GM21528 (cell line): ENCODE data around the gene PNMA3.
"Not testable (repeated sequence)": the region's sequence is repeated elsewhere in the genome, so short reads cannot be mapped to it uniquely, and the experiment has no call there.

Experiments
- ATAC-seq: cut with Tn5 transposase; IDR thresholded peaks from one replicate; pipeline ENCODE4 v1.9.1; 2021; ENCODE audit warnings: mild to moderate bottlenecking, moderate library complexity; ENCODE audit not compliant: unreplicated experiment, low FRiP score

Gene PNMA3

GRCh38 chrX:153055871-153056749 is at the start of gene PNMA3:
Gene PNMA3, plus strand, starts transcription at chrX:153056470. Its CDS starts 586 bp downstream, at chrX:153057056.
- no peak for ATAC-seq

DNA sequence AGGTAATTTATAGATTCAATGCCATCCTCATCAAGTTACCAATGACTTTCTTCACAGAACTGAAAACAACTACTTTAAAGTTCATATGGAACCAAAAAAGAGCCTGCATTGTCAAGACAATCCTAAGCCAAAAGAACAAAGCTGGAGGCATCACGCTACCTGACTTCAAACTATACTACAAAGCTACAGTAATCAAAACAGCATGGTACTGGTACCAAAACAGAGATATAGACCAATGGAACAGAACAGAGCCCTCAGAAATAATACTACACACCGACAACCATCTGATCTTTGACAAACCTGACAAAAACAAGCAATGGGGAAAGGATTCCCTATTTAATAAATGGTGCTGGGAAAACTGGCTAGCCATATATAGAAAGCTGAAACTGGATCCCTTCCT is 39.1 kb upstream of the PNMA3 start:
- not testable (repeated sequence) for ATAC-seq

DNA sequence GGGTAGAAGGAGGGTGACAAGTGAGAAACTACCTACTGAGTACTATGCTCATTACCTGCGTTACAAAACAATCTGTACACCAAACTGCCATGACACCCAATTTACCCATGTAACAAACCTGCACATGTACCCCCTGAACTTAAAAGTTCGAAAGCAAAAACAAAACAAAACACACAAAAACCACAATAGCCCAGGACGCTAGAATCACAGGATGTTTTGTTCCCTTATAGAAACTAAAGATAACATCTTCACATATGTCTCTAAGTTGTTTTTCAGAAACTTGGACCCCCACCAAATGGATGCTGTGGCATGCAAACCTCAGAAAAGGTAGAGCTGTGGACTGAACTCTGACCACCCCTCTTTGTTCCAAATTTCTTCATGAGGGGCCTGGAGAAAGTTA is 37.1 kb upstream of the PNMA3 start:
- no peak for ATAC-seq

GRCh38 chrX:153026501-153026900 is 29.8 kb upstream of the PNMA3 start:
- ATAC-seq: not testable (repeated sequence)

GRCh38 chrX:153028487-153028886 is 27.8 kb upstream of the PNMA3 start:
- ATAC-seq: not testable (repeated sequence)

- no peak for ATAC-seq
These were observed 27.1 kb upstream of the PNMA3 start for GRCh38 chrX:153029162-153029561.

GRCh38 chrX:153029875-153030274 is 26.4 kb upstream of the PNMA3 start:
- no peak for ATAC-seq

- ATAC-seq: no peak
These were observed 25.5 kb upstream of the PNMA3 start for GRCh38 chrX:153030801-153031200.

DNA sequence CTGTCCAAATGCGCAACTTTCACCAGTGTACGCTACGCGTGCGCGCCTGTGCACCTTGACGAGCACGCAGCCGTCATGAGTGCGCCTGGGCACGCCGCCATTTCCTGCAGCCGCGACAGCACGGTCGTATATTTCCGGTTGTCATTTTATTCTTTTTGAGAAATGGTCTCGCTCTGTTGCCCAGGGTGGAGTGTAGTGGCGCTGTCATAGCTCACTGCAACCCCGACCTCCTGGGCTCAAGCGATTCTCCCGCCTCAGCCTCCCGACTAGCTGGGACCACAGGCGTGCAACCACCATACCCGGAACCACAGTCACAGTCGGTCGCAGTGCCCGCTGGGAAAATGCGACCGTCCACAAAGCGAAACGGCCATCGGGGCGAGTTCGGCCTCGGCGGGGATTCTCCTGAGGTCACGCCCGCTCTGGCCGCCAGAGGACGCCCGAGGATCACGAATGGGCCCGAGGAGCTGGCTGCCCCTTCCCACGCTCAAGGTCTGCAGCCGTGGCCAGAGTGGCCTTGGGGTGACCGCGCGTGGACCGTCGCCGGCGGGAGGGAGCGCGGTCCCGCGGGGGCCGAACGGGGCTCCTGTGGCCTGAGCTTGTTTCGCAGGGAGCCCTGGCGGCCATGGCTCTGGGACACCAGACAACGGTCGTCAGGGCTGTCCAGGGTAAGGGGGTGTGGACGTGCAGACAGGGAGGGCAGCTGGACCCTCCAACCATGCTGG is 23.7 kb upstream of the PNMA3 start:
- ATAC-seq: no peak

- no peak for ATAC-seq
These were observed 7.2 kb upstream of the PNMA3 start for GRCh38 chrX:153049093-153049492.

- ATAC-seq: no peak
These were observed 3.7 kb upstream of the PNMA3 start for GRCh38 chrX:153052534-153052933.

GRCh38 chrX:153057281-153057680 is 1.0 kb downstream of the PNMA3 start:
- ATAC-seq: no peak

- no peak for ATAC-seq
These were observed 3.2 kb downstream of the PNMA3 start for GRCh38 chrX:153059191-153060094.

DNA sequence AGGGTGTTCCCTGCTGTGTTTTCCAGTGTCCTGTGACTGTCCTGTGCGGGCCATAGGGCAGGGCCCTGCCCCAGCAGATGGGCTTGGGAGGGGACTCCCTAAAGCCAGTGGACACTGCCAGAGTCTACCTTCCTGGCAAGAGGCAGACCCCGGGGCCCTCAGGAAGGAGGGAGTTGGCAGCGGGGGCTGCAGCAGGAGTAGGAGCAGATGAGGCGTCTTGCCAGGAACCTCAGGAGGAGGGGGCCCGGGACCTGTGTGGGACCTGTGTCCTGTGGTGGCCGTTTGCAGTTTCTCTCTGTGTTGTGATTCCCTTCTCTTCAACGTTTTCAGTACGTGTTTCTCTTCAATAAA is 3.8 kb downstream of the PNMA3 start:
- no peak for ATAC-seq

DNA sequence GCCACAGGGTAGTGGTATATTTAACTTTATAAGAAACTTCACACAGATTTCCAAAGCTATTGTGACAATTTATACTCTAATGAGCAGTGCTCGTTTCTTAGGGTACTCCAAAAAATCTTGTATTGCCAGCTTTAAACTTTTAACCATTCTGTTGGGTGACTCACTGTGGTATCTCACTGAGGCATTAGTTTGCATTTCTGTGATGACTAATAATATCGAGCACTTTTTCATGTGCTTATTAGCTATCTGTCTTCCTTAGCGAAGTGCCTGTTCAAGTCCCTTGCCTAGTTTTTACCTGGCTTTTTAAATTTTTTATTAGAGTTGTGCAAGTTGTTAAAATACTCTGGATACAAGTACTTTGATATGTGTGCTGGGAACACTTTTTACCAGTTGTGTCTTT is 5.5 kb downstream of the PNMA3 start:
- ATAC-seq: no peak

GRCh38 chrX:153063315-153063714 is 7.0 kb downstream of the PNMA3 start:
- ATAC-seq: no peak

- ATAC-seq: no peak
These were observed 7.8 kb downstream of the PNMA3 start for GRCh38 chrX:153064061-153064460.

- no peak for ATAC-seq
These were observed 9.1 kb downstream of the PNMA3 start for GRCh38 chrX:153065389-153065788.

- not testable (repeated sequence) for ATAC-seq
These were observed 10.1 kb downstream of the PNMA3 start for GRCh38 chrX:153066402-153066801.

DNA sequence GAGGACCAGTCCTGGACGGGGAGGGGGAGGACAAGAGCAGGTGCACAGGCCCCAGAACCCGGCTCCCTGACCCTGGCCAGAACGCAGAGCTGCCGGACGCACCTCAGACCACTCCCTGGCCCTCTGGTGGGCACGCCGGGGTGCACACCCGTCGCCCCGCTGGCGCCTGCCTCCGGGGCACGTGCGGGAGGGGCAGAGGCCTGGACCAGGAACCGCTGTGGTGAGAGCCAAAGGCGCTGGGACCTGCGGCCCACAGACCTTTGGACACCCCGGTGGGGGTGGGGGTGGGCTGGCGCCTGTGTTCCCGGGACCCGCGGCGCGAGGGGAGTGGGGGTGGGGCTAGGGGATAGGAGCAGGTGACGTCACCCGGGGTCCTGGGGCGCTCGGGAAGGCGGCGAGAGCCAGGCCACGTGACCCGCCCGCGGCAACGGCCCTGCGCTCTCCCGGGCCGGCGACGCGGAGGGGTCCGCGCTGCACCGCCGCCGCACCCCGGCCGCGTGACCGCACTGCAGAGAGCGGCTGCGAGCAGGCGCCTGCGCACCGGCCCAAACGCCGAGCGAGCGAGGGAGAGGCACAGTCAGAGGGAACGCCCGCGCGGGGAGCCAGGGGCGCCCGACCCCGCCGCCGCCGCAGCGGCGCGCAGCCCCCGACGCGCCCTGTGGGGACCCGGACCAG is 15.8 kb downstream of the PNMA3 start, which contains the start of gene PNMA6A:
PNMA6A (plus strand) TSS at position 546 of the 675 bp plus-strand sequence. CDS start 609 bp downstream, outside the sequence.
- ATAC-seq: not testable (repeated sequence)
